ENCODE measurements around the gene GYPE. TPM values are rescaled to one million over a fixed set of nuclear protein-coding genes. Genes with fewer than 3 reads are reported as not detected.
"Not testable (repeated sequence)": the region's sequence is repeated elsewhere in the genome, so short reads cannot be mapped to it uniquely, and the experiment has no call there.

GYPE gene
- not detected for polyA plus RNA-seq (2012; ENCODE audit: insufficient read length, low read depth)

DNA sequence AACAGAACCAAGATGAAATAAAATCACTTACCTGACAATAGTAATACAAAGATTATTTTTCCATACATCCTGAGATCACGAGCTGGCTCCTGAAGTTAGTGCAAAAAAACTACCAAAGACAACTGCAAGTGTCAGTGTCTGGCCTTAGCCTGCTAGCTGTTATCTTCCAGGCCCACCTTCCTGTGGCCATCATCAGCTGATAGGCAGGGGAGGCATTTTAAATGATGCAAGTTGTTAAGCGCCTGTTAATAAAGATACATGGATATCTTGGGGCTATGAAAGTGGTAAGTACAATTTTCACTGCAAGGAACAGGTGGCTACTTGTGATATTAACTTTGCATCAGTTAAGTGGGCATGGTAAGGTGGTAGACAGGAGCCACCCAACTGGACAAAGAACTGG is at the start of gene GYPE:
GYPE (minus strand) TSS at position 120 of the 400 bp plus-strand sequence; CDS start at position 68, 52 bp downstream.
- TF ChIP-seq POLR2AphosphoS5 (IDR thresholded peaks at IDR 0.05; ENCODE audit: low read depth, low read length); SIN3A (IDR thresholded peaks at IDR 0.05; ENCODE audit: borderline replicate concordance, insufficient read depth, low read length); TAF1 (IDR thresholded peaks at IDR 0.05; ENCODE audit: borderline replicate concordance, insufficient read depth, low read length): not testable (repeated sequence)

DNA sequence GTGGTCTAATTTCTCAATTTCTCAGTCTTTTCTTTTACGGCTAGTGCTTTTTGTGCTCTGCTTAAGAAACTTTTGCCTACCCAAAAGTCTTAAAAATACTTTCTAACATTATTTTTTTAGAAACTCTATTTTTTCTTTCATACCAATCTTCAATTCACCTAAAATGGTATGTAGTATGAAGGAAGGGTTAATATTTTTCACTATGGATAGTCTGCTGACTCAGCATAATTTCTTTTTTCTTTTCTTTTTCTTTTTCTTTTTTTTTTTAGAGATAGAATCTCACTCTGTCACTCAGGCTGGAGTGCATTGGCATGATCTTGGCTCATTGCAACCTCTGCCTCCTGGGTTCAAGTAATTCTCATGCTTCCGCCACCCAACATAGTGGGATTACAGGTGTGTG is 34.2 kb upstream of the GYPE start:
- no peak for TF ChIP-seq SIN3A (IDR thresholded peaks at IDR 0.05; ENCODE audit: borderline replicate concordance, insufficient read depth, low read length)
- TF ChIP-seq TAF1 (IDR thresholded peaks at IDR 0.05; ENCODE audit: borderline replicate concordance, insufficient read depth, low read length): no peak
- TF ChIP-seq, protein P1, sequence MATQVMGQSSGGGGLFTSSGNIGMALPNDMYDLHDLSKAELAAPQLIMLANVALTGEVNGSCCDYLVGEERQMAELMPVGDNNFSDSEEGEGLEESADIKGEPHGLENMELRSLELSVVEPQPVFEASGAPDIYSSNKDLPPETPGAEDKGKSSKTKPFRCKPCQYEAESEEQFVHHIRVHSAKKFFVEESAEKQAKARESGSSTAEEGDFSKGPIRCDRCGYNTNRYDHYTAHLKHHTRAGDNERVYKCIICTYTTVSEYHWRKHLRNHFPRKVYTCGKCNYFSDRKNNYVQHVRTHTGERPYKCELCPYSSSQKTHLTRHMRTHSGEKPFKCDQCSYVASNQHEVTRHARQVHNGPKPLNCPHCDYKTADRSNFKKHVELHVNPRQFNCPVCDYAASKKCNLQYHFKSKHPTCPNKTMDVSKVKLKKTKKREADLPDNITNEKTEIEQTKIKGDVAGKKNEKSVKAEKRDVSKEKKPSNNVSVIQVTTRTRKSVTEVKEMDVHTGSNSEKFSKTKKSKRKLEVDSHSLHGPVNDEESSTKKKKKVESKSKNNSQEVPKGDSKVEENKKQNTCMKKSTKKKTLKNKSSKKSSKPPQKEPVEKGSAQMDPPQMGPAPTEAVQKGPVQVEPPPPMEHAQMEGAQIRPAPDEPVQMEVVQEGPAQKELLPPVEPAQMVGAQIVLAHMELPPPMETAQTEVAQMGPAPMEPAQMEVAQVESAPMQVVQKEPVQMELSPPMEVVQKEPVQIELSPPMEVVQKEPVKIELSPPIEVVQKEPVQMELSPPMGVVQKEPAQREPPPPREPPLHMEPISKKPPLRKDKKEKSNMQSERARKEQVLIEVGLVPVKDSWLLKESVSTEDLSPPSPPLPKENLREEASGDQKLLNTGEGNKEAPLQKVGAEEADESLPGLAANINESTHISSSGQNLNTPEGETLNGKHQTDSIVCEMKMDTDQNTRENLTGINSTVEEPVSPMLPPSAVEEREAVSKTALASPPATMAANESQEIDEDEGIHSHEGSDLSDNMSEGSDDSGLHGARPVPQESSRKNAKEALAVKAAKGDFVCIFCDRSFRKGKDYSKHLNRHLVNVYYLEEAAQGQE (IDR thresholded peaks at IDR 0.05; ENCODE audit: insufficient read depth in 1 of 2, low read depth in 2 of 2, low read length in 2 of 2): no peak
- no peak for TF ChIP-seq POLR2AphosphoS5 (IDR thresholded peaks at IDR 0.05; ENCODE audit: low read depth, low read length)
- TF ChIP-seq FOXP2 (optimal IDR thresholded peaks at IDR 0.05; ENCODE audit: borderline replicate concordance, extremely low read depth, extremely low read length, insufficient read depth): no peak

DNA sequence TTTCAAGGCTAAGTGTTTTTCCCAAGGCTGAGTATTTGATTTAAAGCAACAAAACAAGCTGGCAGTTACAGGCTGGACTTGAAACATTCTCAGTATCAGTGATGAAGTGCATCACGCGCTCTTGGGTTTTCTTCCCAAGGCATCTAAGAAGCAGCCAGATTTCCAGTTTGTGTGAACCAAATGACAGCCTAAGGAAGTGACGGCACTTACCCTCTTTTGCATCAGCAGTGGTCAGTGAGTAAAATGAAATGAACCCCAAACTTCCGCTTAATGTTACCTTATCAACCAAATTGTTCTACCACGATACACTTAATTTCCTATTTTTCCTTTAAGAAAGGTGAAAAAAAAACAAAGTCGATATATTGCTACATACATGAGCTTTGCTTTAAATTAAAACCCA is 15.8 kb upstream of the GYPE start:
- TF ChIP-seq, protein P1 (IDR thresholded peaks at IDR 0.05; ENCODE audit: insufficient read depth in 1 of 2, low read depth in 2 of 2, low read length in 2 of 2): no peak
- TF ChIP-seq TAF1 (IDR thresholded peaks at IDR 0.05; ENCODE audit: borderline replicate concordance, insufficient read depth, low read length) (no peak), POLR2AphosphoS5 (IDR thresholded peaks at IDR 0.05; ENCODE audit: low read depth, low read length) (no peak), SIN3A (IDR thresholded peaks at IDR 0.05; ENCODE audit: borderline replicate concordance, insufficient read depth, low read length) (no peak), FOXP2 (optimal IDR thresholded peaks at IDR 0.05; ENCODE audit: borderline replicate concordance, extremely low read depth, extremely low read length, insufficient read depth) (no peak)

DNA sequence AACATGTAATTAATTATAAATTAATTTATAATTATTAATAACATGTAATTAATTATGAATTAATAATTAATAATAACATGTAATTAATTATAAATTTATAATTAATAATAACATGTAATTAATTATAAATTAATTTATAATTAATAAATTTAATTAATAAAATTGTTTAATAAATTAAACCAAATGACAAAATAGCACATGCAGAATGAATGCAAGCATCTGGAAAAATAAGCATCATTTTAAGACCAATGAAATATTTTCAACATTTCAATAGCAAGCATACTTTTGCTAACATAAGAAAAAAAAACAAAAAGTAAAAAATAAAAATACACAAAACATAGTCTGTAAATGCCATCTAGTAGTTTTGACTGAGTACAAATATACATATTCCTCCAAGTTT is 21.8 kb downstream of the GYPE start:
- TF ChIP-seq SIN3A (IDR thresholded peaks at IDR 0.05; ENCODE audit: borderline replicate concordance, insufficient read depth, low read length): no peak
- TF ChIP-seq POLR2AphosphoS5 (IDR thresholded peaks at IDR 0.05; ENCODE audit: low read depth, low read length): no peak
- TF ChIP-seq TAF1 (IDR thresholded peaks at IDR 0.05; ENCODE audit: borderline replicate concordance, insufficient read depth, low read length): no peak
- TF ChIP-seq, protein P1 (IDR thresholded peaks at IDR 0.05; ENCODE audit: insufficient read depth in 1 of 2, low read depth in 2 of 2, low read length in 2 of 2): no peak
- TF ChIP-seq FOXP2 (optimal IDR thresholded peaks at IDR 0.05; ENCODE audit: borderline replicate concordance, extremely low read depth, extremely low read length, insufficient read depth): no peak

DNA sequence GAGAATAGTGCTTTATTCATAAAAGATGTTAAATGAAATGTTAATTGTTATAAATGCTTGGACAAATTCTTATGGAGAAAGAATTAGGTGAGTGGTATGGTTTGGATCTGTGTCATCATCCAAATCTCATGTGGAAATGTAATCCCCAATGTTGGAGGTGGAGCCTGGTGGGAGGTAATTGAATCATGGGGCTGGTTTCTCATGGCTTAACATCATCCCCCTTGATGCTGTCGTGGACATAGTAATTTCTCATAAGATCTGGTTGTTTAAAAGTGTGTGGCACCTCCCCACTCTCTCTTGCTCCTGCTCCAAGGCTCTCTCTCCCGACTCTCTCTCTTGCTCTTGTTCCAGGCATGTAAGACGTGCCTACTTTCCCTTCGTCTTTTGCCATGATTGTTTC is 22.5 kb downstream of the GYPE start:
- TF ChIP-seq, protein P1 (IDR thresholded peaks at IDR 0.05; ENCODE audit: insufficient read depth in 1 of 2, low read depth in 2 of 2, low read length in 2 of 2): no peak
- TF ChIP-seq POLR2AphosphoS5 (IDR thresholded peaks at IDR 0.05; ENCODE audit: low read depth, low read length) (no peak), SIN3A (IDR thresholded peaks at IDR 0.05; ENCODE audit: borderline replicate concordance, insufficient read depth, low read length) (no peak), TAF1 (IDR thresholded peaks at IDR 0.05; ENCODE audit: borderline replicate concordance, insufficient read depth, low read length) (no peak), FOXP2 (optimal IDR thresholded peaks at IDR 0.05; ENCODE audit: borderline replicate concordance, extremely low read depth, extremely low read length, insufficient read depth) (no peak)

Data from PFSK-1 (cell line).